ENCODE results near the gene MAEA.

MAEA gene

DNA sequence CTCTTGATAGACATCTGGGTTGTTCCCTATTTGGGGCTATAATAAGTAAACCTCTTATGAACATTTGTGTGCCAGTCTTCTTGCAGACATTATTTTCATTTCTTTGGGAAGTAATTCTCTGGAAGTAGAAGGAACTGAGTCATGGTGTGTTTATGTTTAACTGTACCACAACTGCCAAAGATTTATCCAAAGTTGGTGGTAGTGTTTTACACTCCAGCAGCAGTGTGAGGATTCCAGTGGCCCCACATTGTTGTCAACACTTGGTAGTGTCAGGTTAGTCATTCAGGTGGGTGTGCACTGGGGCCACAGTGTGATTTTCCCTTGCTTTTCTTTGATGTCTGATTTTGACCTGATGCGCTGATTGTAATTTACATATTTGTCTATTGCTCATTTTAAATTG, 52.3 kb downstream of the MAEA start:
- peaks cover 47% of the 10 kb centered on the region for H3K79me1 ChIP-seq (replicated peaks; ENCODE audit: low read length, poor library complexity, severe bottlenecking)
- no peak overlapping the region for H2BK120ac ChIP-seq (ENCODE audit: low read depth, low read length)
- H3K4ac ChIP-seq (ENCODE audit: low read depth in 1 of 2, low read length in 2 of 2): no peak overlapping the region
- no peak overlapping the region for H3K27ac ChIP-seq (ENCODE audit: low read length, poor library complexity, severe bottlenecking)
- no peak overlapping the region for H2AK5ac ChIP-seq (ENCODE audit: low read length, severe bottlenecking)
- H4K8ac ChIP-seq (ENCODE audit: low read length): no peak overlapping the region
- no peak overlapping the region for H3K14ac ChIP-seq (ENCODE audit: low read length in 2 of 2)
- H3K18ac ChIP-seq (ENCODE audit: low read depth in 1 of 2, low read length in 2 of 2): no peak overlapping the region
- no peak overlapping the region for H3K9ac ChIP-seq (ENCODE audit: low read length)
- H3K9me3 ChIP-seq (ENCODE audit: control insufficient read depth, low read length): no peaks in the 10 kb centered on the region
- H3K36me3 ChIP-seq (ENCODE audit: control insufficient read depth in 1 of 2, insufficient read depth in 2 of 2, low read depth in 1 of 2, low read length in 2 of 2): peaks cover 47 to 52% of the 10 kb centered on the region in 2 experiments
- H3K23ac ChIP-seq (ENCODE audit: low read length in 2 of 2): no peak overlapping the region
- H3K4me2 ChIP-seq (ENCODE audit: low read length, poor library complexity, severe bottlenecking): no peak overlapping the region
- H2BK12ac ChIP-seq (ENCODE audit: low read length in 2 of 2): no peak overlapping the region
- H2BK15ac ChIP-seq (ENCODE audit: low read depth, poor library complexity, severe bottlenecking): no peak overlapping the region
- no peaks in the 10 kb centered on the region for H3K27me3 ChIP-seq (ENCODE audit: control insufficient read depth in 1 of 2, insufficient read depth in 1 of 2, low read length in 2 of 2)
- H3K4me3 ChIP-seq (ENCODE audit: insufficient read depth in 1 of 2, low read depth in 1 of 2, low read length in 2 of 2): no peak overlapping the region
- peaks cover 22% of the 10 kb centered on the region for H3K4me1 ChIP-seq (ENCODE audit: control insufficient read depth, insufficient read depth, low read depth, low read length)
- no peak overlapping the region for H4K91ac ChIP-seq (ENCODE audit: low read length)
- no peak overlapping the region for H2AFZ ChIP-seq (ENCODE audit: low read depth, low read length)
- DNase-seq: peak; percentile 33
- no CpG with 5 or more reads among the region's 1 CpG for WGBS
- H2BK5ac ChIP-seq (ENCODE audit: low read depth, low read length, poor library complexity, severe bottlenecking): no peak overlapping the region

DNA sequence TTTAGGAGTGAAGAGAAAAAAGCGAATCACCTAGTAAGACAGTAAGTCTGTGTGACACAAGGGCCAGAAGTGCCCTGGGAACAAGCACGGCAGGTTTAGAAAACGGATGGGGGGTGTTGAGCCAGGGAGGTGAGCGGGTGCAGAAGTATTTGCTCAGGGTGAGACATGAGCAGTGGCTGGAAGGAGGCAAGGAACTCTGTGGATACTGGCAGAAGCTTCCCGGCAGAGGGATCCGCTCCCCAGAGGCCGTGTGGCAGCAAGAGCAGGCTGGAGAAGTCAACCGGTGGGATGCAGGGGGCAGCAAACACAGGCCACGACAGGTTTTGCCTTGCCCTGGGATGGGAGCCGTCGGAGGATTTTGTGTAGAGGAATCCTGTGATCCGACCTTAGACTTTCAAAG, 55.0 kb downstream of the MAEA start:
- Histone ChIP-seq H3K79me1 (replicated peaks; ENCODE audit: low read length, poor library complexity, severe bottlenecking) (peaks cover 43% of the 10 kb centered on the region), H4K8ac (ENCODE audit: low read length) (peak overlapping the region; percentile 7), H3K9me3 (ENCODE audit: control insufficient read depth, low read length) (no peaks in the 10 kb centered on the region), H3K4me3 (ENCODE audit: insufficient read depth in 1 of 2, low read depth in 1 of 2, low read length in 2 of 2) (no peak overlapping the region), H3K23ac (ENCODE audit: low read length in 2 of 2) (peak overlapping the region in 1 of 2 experiments; percentile 86), H3K4me2 (ENCODE audit: low read length, poor library complexity, severe bottlenecking) (no peak overlapping the region), H3K36me3 (ENCODE audit: control insufficient read depth in 1 of 2, insufficient read depth in 2 of 2, low read depth in 1 of 2, low read length in 2 of 2) (peaks cover 28 to 31% of the 10 kb centered on the region in 2 experiments), H3K4ac (ENCODE audit: low read depth in 1 of 2, low read length in 2 of 2) (peak overlapping the region in 1 of 2 experiments; percentile 13), H3K9ac (ENCODE audit: low read length) (peak overlapping the region; percentile 99), H2BK120ac (ENCODE audit: low read depth, low read length) (no peak overlapping the region), H2AFZ (ENCODE audit: low read depth, low read length) (no peak overlapping the region), H2BK5ac (ENCODE audit: low read depth, low read length, poor library complexity, severe bottlenecking) (no peak overlapping the region), H3K27ac (ENCODE audit: low read length, poor library complexity, severe bottlenecking) (no peak overlapping the region), H3K14ac (ENCODE audit: low read length in 2 of 2) (no peak overlapping the region), H2BK12ac (ENCODE audit: low read length in 2 of 2) (no peak overlapping the region), H2AK5ac (ENCODE audit: low read length, severe bottlenecking) (no peak overlapping the region), H2BK15ac (ENCODE audit: low read depth, poor library complexity, severe bottlenecking) (no peak overlapping the region), H3K4me1 (ENCODE audit: control insufficient read depth, insufficient read depth, low read depth, low read length) (peaks cover 24% of the 10 kb centered on the region), H4K91ac (ENCODE audit: low read length) (no peak overlapping the region), H3K18ac (ENCODE audit: low read depth in 1 of 2, low read length in 2 of 2) (no peak overlapping the region), H3K27me3 (ENCODE audit: control insufficient read depth in 1 of 2, insufficient read depth in 1 of 2, low read length in 2 of 2) (no peaks in the 10 kb centered on the region)
- 81% methylated on average over 12 of the region's 12 CpGs for WGBS
- no peak for DNase-seq

DNA sequence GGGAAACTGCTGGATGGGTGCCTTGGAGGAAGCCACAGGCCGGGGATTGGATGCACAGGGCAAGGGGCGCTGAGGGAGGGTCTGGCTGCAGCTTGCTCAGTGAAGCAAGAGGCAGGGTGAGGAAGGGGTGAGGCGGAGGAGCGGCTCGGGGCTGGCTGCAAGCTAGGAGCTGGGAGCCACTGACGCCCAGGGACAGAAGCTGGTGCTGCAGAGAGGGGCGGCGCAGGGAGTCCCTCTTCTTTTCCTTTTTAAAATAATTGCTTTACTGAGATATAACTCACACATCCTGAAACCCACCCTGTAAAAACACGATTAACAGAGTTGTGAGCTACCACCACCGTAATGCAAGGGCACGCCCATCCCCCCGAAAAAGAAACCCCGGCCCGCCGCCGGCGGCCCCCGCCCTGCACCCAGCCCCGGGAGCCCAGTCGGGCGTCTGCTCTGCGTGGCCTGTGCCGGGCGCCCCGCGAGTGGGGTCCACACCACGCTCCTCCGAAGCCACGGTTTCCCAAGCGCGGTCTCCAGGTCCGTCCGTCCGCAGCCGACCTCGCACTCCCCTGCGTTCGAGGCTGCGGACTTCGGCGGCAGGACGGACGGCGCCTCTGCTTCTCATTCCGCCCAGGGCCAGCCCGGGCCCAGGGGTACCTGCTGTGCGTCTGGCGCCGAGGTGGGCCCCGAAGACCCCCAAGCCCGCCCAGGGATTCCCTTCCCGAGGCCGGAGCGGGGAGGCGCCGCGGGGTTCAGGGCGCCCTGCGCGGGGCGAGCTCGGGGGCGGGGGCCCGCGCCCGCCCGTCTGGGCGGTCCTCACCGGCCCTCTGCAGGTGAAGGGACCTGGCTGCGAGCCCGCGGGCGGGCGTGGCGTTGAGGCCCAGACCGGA, 56.5 kb downstream of the MAEA start:
- peak overlapping the region; percentile 86 for H2AFZ ChIP-seq (ENCODE audit: low read depth, low read length)
- H3K79me1 ChIP-seq (replicated peaks; ENCODE audit: low read length, poor library complexity, severe bottlenecking): peaks cover 42% of the 10 kb centered on the region
- H3K27ac ChIP-seq (ENCODE audit: low read length, poor library complexity, severe bottlenecking): peak overlapping the region; percentile 54
- H3K4me3 ChIP-seq (ENCODE audit: insufficient read depth in 1 of 2, low read depth in 1 of 2, low read length in 2 of 2): peak overlapping the region; percentile 90 to 91
- under 1% methylated on average over 69 of the region's 76 CpGs for WGBS
- H3K23ac ChIP-seq (ENCODE audit: low read length in 2 of 2): peak overlapping the region in 1 of 2 experiments; percentile 99
- peak overlapping the region; percentile 94 for H2BK120ac ChIP-seq (ENCODE audit: low read depth, low read length)
- H3K27me3 ChIP-seq (ENCODE audit: control insufficient read depth in 1 of 2, insufficient read depth in 1 of 2, low read length in 2 of 2): no peaks in the 10 kb centered on the region
- peak overlapping the region; percentile 64 for H3K4me2 ChIP-seq (ENCODE audit: low read length, poor library complexity, severe bottlenecking)
- peak overlapping the region; percentile 80 to 100 for H3K4ac ChIP-seq (ENCODE audit: low read depth in 1 of 2, low read length in 2 of 2)
- H3K9ac ChIP-seq (ENCODE audit: low read length): peak overlapping the region; percentile 99
- peak overlapping the region; percentile 87 for H2BK5ac ChIP-seq (ENCODE audit: low read depth, low read length, poor library complexity, severe bottlenecking)
- peak overlapping the region in 1 of 2 experiments; percentile 99 for H3K14ac ChIP-seq (ENCODE audit: low read length in 2 of 2)
- no peaks in the 10 kb centered on the region for H3K9me3 ChIP-seq (ENCODE audit: control insufficient read depth, low read length)
- H4K91ac ChIP-seq (ENCODE audit: low read length): peak overlapping the region; percentile 99
- peak overlapping the region; percentile 22 to 73 for H2BK12ac ChIP-seq (ENCODE audit: low read length in 2 of 2)
- peak overlapping the region; percentile 97 for H2BK15ac ChIP-seq (ENCODE audit: low read depth, poor library complexity, severe bottlenecking)
- peaks cover 24 to 26% of the 10 kb centered on the region in 2 experiments for H3K36me3 ChIP-seq (ENCODE audit: control insufficient read depth in 1 of 2, insufficient read depth in 2 of 2, low read depth in 1 of 2, low read length in 2 of 2)
- DNase-seq: peak; percentile 70
- H2AK5ac ChIP-seq (ENCODE audit: low read length, severe bottlenecking): no peak overlapping the region
- H3K4me1 ChIP-seq (ENCODE audit: control insufficient read depth, insufficient read depth, low read depth, low read length): peaks cover 29% of the 10 kb centered on the region
- peak overlapping the region; percentile 99 for H4K8ac ChIP-seq (ENCODE audit: low read length)
- H3K18ac ChIP-seq (ENCODE audit: low read depth in 1 of 2, low read length in 2 of 2): peak overlapping the region; percentile 95 to 98

DNA sequence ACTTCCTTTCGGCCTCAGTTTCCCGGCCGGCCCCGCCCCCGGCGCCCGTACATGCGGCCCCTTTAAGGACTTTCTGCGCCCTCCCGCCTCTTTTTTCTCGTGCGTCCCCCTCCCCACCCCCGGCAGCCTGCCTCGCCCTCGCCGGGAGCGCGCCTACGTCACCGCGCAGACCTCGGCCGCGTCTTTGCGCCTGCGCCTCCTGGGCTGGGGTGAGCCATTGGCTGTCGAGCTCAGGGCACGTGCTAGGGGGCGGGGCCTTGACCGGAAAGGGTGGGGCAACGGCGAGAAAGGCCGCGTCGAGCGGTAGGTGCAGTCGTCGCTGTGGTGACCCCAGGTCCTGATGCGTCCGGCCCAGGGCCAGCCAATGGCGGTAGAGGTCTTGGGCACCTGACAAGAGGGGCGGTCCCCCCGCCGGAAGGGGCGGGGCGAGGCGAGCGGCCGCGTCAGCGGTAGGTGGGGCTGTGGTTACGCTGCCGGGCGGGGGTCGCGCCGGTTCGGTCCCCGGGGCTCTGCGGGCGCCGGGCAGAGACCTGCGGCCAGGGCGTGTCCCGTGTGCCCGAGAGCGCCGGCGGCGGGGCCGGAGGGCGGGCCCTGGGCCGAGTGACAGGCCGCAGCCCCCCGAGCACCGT, 57.2 kb downstream of the MAEA start, which contains the start of gene UVSSA:
TSS of gene UVSSA (plus strand) at position 428 of the 629 bp plus-strand sequence. CDS start 884 bp downstream, outside the sequence.
- Histone ChIP-seq H3K27ac (ENCODE audit: low read length, poor library complexity, severe bottlenecking) (peak within 1 kb of the TSS; percentile 91), H3K4ac (ENCODE audit: low read depth in 1 of 2, low read length in 2 of 2) (peak within 1 kb of the TSS; percentile 96 to 100), H3K27me3 (ENCODE audit: control insufficient read depth in 1 of 2, insufficient read depth in 1 of 2, low read length in 2 of 2) (no peaks in the 10 kb centered on the region), H3K4me1 (ENCODE audit: control insufficient read depth, insufficient read depth, low read depth, low read length) (peaks cover 29% of the 10 kb centered on the region), H3K36me3 (ENCODE audit: control insufficient read depth in 1 of 2, insufficient read depth in 2 of 2, low read depth in 1 of 2, low read length in 2 of 2) (peaks cover 19 to 20% of the 10 kb centered on the region in 2 experiments), H3K9me3 (ENCODE audit: control insufficient read depth, low read length) (no peaks in the 10 kb centered on the region), H2BK5ac (ENCODE audit: low read depth, low read length, poor library complexity, severe bottlenecking) (peak within 1 kb of the TSS; percentile 91), H3K79me1 (replicated peaks; ENCODE audit: low read length, poor library complexity, severe bottlenecking) (peaks cover 38% of the 10 kb centered on the region), H3K14ac (ENCODE audit: low read length in 2 of 2) (peak within 1 kb of the TSS in 1 of 2 experiments; percentile 99), H3K23ac (ENCODE audit: low read length in 2 of 2) (peak within 1 kb of the TSS in 1 of 2 experiments; percentile 99), H2BK12ac (ENCODE audit: low read length in 2 of 2) (peak within 1 kb of the TSS; percentile 22 to 73), H2BK15ac (ENCODE audit: low read depth, poor library complexity, severe bottlenecking) (peak within 1 kb of the TSS; percentile 97), H3K9ac (ENCODE audit: low read length) (peak within 1 kb of the TSS; percentile 99), H2AK5ac (ENCODE audit: low read length, severe bottlenecking) (peak within 1 kb of the TSS; percentile 22), H2BK120ac (ENCODE audit: low read depth, low read length) (peak within 1 kb of the TSS; percentile 97), H4K8ac (ENCODE audit: low read length) (peak within 1 kb of the TSS; percentile 99), H3K18ac (ENCODE audit: low read depth in 1 of 2, low read length in 2 of 2) (peak within 1 kb of the TSS; percentile 95 to 98), H2AFZ (ENCODE audit: low read depth, low read length) (peak within 1 kb of the TSS; percentile 86), H4K91ac (ENCODE audit: low read length) (peak within 1 kb of the TSS; percentile 99), H3K4me3 (ENCODE audit: insufficient read depth in 1 of 2, low read depth in 1 of 2, low read length in 2 of 2) (peak within 1 kb of the TSS; percentile 90 to 91), H3K4me2 (ENCODE audit: low read length, poor library complexity, severe bottlenecking) (peak within 1 kb of the TSS; percentile 64)
- DNase-seq: peak; percentile 99
- WGBS: under 1% methylated on average over 67 of the region's 76 CpGs

All from mesenchymal stem cell (in vitro differentiated cells and primary cell).